HTERT RPE-1 (cell line): ENCODE results near the gene KHDC3L.
"Not testable (repeated sequence)": the region's sequence is repeated elsewhere in the genome, so short reads cannot be mapped to it uniquely, and the experiment has no call there.

Experiments used
- in situ Hi-C: fragments of 300-500 bp; cut with MboI; formaldehyde crosslinking; loops from 4 replicates; pipeline ENCODE4 v1.14.3; 2020; ENCODE audit warnings: low sequenced_read_pairs

The KHDC3L gene

DNA sequence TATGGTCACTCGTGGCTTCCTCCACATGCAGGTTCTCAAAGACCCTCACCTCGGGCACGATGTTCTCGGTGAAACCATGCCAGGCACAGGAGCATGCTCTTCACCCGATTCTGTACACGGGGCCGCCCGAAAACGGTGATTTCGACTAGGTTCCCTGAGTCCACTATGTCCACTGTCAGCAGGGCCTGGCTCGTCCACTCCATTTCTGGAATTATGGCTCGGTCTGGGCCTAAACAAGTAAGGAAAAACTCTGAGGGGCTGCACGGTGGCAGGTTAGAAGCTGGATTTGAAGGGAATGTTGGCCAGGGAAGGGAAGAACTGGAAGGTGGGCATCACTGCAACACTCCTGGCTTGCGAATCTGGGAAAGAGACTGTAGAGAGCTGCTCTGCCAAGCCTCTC lies 6.7 kb downstream of the KHDC3L start:
- in situ Hi-C loops = no loop called here

DNA sequence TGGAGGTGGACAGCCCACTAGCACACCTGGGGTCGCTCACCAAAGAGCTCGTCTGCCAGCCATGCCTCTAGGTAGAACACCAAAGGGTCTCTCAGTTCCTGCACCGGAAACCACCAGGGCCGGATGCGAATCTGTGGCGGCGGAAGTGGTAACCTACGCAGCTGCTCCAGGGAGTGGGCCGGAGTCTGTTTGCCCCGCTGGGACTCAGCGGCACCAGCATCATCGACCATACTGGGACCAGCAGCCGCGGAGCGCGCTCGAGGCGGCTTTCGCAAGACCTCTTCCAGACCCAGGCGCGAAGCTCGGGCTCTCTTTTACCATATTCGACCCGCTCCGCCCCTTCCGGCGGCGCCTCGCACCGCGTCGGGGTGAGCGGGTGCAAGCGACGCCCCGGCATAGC lies 7.1 kb downstream of the KHDC3L start, which contains the start of gene OOEP:
TSS of gene OOEP (minus strand) at position 335 of the 400 bp plus-strand sequence. CDS start at position 230, 105 bp downstream.
- in situ Hi-C loops = no loop called here

- in situ Hi-C loops = no loop called here
Measured at GRCh38 chr6:73371984-73372383, 9.5 kb downstream of the KHDC3L start.

- in situ Hi-C loops = no loop called here
Measured at GRCh38 chr6:73372516-73372915, 10.1 kb downstream of the KHDC3L start.

DNA sequence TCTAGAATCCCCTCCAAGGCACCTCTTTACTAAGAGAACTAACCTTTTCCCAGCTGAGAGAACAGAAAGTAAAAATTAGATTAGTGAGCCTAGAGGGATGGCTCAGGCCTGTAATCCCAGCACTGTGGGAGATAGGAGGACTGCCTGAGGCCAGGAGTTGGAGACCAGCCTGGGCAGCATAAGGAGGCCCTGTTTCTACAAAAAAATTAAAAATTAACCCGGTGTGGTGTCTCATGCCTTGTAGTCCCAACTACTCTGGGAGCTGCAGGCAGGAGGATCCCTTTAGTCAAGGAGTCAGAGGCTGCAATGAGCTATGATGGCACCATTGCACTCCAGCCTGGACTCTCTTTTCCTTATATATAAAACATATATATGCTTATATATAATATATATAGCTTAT lies 12.8 kb downstream of the KHDC3L start:
- in situ Hi-C loops = no loop called here

GRCh38 chr6:73377225-73377624 lies 14.8 kb downstream of the KHDC3L start:
- in situ Hi-C loops = no loop called here

GRCh38 chr6:73381531-73381930 lies 19.1 kb downstream of the KHDC3L start:
- in situ Hi-C loops = not testable (repeated sequence)

DNA sequence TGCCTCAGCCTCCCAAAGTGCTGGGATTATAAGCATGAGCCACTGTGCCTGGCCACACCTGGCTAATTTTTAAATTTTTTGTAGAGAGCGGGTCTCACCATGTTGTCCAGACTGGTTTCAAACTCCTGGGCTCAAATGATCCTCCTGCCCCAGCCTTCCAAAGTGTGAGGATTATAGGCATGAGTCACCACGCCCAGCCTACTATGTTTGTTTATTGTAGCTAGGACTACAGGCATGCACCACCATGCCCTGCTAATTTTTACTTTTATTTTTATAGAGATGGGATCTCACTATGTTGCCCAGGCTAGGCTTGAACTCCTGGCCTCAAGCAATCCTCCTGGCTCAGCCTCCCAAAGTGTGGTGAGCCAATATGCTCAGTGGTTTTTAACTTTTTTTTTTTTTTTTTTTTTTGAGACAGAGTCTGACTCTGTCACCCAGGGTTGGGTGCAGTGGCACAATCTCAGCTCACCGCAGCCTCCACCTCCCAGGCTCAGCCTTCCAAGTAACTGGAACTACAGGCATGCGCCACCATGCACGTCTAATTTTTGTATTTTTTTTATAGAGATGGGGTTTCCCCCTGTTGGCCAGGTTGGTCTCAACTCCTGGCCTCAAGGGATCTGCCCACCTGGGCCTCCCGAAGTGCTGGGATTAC lies 20.1 kb downstream of the KHDC3L start:
- in situ Hi-C loops = no loop called here

DNA sequence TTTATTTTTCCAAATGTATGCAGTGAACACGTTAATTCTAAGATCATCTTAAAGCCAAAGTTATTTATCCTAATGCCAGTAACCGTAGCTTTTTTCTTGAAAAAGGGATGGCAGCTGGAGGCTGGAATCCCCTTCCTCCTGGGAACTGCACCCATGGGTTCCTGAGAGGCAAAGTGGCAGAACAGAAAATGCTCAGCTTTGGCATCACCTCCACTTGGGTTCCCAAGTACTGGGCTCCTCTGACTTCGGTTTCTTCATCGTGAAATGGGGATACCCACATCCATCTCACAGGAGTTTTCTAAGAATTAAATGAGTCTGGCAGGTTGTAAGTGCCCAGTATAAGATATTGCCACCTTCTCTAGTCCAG lies 26.0 kb downstream of the KHDC3L start:
- in situ Hi-C loops = no loop called here

DNA sequence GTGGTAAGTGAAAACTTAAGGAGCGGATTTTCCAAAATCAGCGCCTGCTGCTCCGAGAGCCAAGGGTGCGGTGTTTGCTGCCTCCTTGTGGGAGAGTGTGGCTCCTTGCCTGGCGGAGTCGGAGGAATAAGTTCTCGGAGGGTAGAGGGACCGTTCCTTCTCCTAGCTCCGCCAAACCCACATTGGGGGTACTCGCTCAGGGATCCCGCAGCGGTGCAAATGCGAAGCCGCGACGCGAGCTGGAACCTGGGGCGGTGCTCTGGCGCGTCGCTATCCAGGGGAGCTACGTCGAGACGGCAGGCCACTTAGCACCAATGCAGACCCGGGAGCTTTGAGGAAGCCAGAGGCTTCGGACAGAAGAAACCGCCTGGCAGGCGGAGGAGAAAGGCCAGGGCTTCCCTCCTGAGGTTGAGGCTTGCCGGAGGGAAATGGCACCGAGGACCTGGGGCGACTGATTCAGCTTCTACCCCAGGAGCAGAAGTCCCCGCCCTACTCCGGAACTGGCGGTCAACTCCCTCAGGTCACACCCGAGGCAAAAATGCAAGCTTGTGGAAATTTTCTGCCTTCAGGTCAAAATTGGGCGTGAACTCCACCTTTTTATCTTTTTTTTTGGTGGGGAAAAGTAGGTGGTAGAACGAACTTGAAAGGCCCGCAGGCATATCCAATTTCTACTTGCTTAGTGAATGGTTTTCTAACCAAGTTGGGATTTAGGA lies 26.5 kb downstream of the KHDC3L start:
- in situ Hi-C loops = no loop called here

- in situ Hi-C loops = no loop called here
Measured at GRCh38 chr6:73389854-73390253, 27.4 kb downstream of the KHDC3L start.

DNA sequence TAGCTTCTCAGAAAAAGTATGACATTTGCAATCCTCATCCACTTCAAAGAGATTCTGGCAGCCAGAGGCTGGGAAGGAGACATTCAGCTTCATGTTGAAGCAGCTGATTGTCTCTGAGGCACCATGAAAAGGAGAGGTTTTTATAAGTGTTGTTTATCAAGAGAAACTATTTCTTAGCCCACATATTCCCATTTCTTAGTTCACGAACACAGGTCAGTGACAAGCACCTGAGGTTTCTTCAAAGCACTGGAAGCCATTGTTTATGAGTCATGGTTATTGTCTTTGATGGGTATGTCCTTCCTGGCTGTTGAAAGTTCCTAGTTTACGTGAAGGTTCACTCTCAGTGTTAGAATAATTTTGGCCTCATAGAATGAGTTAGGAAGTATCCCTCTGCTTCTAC lies 29.2 kb downstream of the KHDC3L start:
- in situ Hi-C loops = no loop called here

DNA sequence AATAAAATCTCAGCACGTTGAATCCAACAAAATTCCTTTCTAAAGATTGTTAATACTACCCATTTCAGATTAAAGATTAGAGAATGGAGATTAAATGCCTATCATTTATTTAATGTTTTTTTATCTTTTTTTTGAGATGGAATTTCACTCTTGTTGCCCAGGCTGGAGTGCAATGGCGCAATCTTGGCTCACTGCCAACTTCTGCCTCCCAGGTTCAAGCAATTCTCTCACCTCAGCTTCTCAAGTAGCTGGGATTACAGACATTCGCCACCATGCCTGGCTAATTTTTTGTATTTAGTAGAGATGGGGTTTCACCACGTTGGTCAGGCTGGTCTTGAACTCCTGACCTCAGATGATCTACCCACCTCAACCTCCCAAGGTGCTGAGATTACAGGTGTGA lies 29.7 kb downstream of the KHDC3L start:
- in situ Hi-C loops = not testable (repeated sequence)

DNA sequence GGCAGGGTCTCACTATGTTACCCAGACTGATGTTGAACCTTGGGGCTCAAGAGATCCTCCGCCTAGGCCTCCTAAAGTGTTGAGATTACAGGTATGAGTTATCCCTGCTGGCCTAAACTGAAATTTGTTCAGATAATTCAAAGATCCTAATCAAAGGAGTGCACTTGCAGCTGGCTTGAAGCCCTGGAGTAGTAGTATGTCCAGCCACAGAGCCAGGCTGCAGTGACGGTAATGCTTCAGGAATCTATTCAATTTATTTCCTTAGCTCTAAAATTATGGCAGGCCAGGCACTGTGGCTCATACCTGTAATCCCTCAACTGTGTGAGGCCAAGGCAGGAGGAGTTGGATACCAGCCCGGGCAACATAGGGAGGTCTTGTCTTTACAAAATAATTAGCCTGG lies 30.8 kb downstream of the KHDC3L start:
- in situ Hi-C loops = no loop called here

DNA sequence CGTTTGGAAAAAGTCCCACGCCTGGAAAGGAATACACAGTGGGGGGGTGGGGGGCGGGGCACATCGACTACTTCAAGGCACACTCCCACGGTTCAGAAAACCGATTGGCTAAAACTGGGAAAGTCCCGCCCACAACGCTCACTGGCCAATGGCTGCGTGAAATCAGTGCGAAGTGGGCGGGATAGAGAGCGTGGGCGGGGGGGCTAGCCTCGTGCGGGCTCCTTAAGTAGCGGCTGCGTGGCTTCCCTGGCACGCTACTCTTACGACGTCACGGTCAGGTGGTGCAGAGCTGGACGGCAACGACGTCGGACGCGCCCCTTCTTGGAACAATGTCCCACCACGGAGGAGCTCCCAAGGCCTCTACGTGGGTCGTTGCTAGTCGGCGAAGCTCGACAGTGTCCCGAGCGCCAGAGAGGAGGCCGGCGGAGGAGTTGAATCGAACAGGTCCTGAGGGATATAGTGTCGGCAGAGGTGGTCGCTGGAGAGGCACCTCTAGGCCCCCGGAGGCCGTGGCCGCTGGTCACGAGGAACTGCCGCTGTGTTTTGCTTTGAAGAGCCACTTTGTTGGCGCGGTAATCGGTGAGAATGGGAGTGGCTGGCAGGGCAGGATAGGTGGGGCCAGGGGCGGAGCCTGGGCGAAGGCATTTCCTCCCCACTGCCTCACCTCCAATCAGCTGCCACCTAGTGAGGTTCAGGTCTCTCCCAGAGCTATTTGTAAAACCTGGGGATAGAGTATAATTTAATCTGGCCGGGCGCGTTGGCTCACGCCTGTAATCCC lies 32.3 kb downstream of the KHDC3L start, which contains the start of gene DDX43:
TSS of gene DDX43 (plus strand) at position 252 of the 778 bp plus-strand sequence. CDS start at position 330, 78 bp downstream.
- in situ Hi-C loops = no loop called here

GRCh38 chr6:73395875-73396274 lies 33.4 kb downstream of the KHDC3L start:
- in situ Hi-C loops = no loop called here

DNA sequence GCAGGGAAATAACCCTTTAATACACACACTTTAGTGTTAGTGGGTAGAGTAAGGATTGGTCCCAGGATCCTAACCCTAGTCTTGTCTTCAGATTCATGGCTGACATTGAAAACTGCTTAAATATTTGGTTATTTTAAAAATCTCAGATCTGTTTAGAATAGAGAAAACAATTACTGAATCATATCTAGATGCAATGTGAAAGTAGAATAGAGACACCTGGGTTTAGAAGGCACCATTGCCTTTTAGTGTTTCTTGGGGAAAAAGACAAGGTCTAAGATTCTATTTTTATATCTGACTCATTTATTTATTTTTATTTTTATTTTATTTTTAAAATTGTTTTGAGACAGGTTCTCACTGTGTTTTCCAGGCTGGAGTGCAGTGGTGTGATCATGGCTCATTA lies 38.2 kb downstream of the KHDC3L start:
- in situ Hi-C loops = no loop called here

GRCh38 chr6:73409395-73409794 lies 46.9 kb downstream of the KHDC3L start:
- in situ Hi-C loops = no loop called here

- in situ Hi-C loops = no loop called here
Measured at GRCh38 chr6:73413102-73413501, 50.6 kb downstream of the KHDC3L start.
